Prostate gland (tissue), 2 donors: Measurements from ENCODE around the gene CTH.

ENCODE experiments used
- CTCF ChIP-seq, 4 experiments: fragments of 200-600 bp in 2 of 4; fragments of 450-650 bp in 2 of 4; sonication (generic) in 2 of 4; IDR thresholded peaks; 1 replicate in 3 of 4; 2 replicates in 1 of 4; pipeline ENCODE4 v1.5.1; 2016 to 2019; ENCODE audit warnings: antibody characterized with exemption in 4 of 4, mild to moderate bottlenecking in 2 of 4, moderate library complexity in 2 of 4
- POLR2A ChIP-seq: fragments of 450-650 bp; IDR thresholded peaks from one replicate; pipeline ENCODE4 v1.6.1; 2016; ENCODE audit warnings: antibody characterized with exemption, mild to moderate bottlenecking
- POLR2AphosphoS5 ChIP-seq: sonication (generic); formaldehyde crosslinking; IDR thresholded peaks from one replicate; pipeline ENCODE4 v1.6.1; 2017; ENCODE audit warnings: antibody characterized with exemption

- TF ChIP-seq CTCF (IDR thresholded peaks at IDR 0.05) (no peak), POLR2AphosphoS5 (no peak), POLR2A (no peak)
These were observed 4.8 kb downstream of the CTH start for GRCh38 chr1:70415882-70416281.
